IMR-90 (cell line): Measurements from ENCODE around the gene C17orf67.

Experiments
- MAFK ChIP-seq: IDR thresholded peaks from 2 replicates; pipeline ENCODE4 v1.6.1; 2012; ENCODE audit warnings: low read depth, low read length, improper control_type of control experiment
- MXI1 ChIP-seq: IDR thresholded peaks from 2 replicates; pipeline ENCODE4 v1.6.1; 2012; ENCODE audit warnings: low read depth, mild to moderate bottlenecking, low read length, moderate library complexity, borderline replicate concordance
- RFX5 ChIP-seq: IDR thresholded peaks from 2 replicates; pipeline ENCODE4 v1.8.0; 2012; ENCODE audit warnings: low read depth, mild to moderate bottlenecking, low read length, moderate library complexity
- TF ChIP-seq, protein P1 (sequence below): conservative IDR thresholded peaks from 2 replicates; pipeline ENCODE4 v1.5.1; 2012; ENCODE audit warnings: mild to moderate bottlenecking, low read depth, low read length, improper control_type of control experiment
- TF ChIP-seq, protein P2 (sequence below): fragments of 150-350 bp; IDR thresholded peaks from 2 replicates; pipeline ENCODE4 v1.6.1; 2017; ENCODE audit warnings: mild to moderate bottlenecking, antibody characterized with exemption, low read length, low read depth

DNA sequence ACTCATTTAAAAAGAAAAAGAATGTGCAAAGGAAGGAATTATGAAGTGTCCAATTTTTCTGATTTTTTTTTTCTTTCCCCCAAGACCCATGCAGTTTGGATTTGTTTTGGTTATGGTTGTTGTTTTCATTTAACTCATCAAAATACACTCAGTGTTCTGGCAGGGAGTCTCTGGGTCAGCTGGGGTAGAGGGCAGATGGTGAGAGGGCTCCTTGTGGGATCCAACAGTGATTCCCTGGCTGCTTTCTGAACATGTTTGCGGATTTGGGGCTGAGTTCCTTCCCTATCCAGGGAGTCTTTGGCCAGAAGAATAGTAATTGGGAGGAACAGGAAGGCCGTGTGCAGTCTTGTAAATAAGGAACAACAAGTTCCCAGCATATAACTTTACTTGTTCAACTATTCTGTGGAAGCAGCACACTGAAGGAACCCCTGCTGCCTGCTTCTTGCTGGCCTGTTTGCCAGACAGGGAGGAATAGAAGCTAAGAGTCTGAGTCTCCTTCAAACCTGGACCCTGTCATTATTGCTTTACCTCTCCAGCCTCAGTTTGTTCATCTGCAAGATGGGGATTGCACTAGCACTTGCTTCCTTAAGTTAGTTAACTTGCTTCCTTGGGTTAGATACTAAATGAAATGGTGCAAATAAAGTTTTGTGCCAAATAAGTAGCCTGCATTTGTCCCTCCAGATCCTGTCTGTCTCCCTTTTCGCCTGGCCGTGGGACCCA lies 32.1 kb downstream of the C17orf67 start:
- TF ChIP-seq, protein P1, sequence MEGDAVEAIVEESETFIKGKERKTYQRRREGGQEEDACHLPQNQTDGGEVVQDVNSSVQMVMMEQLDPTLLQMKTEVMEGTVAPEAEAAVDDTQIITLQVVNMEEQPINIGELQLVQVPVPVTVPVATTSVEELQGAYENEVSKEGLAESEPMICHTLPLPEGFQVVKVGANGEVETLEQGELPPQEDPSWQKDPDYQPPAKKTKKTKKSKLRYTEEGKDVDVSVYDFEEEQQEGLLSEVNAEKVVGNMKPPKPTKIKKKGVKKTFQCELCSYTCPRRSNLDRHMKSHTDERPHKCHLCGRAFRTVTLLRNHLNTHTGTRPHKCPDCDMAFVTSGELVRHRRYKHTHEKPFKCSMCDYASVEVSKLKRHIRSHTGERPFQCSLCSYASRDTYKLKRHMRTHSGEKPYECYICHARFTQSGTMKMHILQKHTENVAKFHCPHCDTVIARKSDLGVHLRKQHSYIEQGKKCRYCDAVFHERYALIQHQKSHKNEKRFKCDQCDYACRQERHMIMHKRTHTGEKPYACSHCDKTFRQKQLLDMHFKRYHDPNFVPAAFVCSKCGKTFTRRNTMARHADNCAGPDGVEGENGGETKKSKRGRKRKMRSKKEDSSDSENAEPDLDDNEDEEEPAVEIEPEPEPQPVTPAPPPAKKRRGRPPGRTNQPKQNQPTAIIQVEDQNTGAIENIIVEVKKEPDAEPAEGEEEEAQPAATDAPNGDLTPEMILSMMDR: no peak
- TF ChIP-seq RFX5 (no peak), MXI1 (no peak), MAFK (no peak)
- TF ChIP-seq, protein P2, sequence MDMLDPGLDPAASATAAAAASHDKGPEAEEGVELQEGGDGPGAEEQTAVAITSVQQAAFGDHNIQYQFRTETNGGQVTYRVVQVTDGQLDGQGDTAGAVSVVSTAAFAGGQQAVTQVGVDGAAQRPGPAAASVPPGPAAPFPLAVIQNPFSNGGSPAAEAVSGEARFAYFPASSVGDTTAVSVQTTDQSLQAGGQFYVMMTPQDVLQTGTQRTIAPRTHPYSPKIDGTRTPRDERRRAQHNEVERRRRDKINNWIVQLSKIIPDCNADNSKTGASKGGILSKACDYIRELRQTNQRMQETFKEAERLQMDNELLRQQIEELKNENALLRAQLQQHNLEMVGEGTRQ: no peak
